GM18520 (cell line): ENCODE measurements around the gene UGT8.
A peak's percentile ranks its signal among the peaks of the same experiment; 100 is the strongest.
"Not testable (repeated sequence)": the region's sequence is repeated elsewhere in the genome, so short reads cannot be mapped to it uniquely, and the experiment has no call there.

Experiments used
- ATAC-seq: cut with Tn5 transposase; IDR thresholded peaks from one replicate; pipeline ENCODE4 v1.9.1; 2021; ENCODE audit not compliant: unreplicated experiment

UGT8 gene, protein sequence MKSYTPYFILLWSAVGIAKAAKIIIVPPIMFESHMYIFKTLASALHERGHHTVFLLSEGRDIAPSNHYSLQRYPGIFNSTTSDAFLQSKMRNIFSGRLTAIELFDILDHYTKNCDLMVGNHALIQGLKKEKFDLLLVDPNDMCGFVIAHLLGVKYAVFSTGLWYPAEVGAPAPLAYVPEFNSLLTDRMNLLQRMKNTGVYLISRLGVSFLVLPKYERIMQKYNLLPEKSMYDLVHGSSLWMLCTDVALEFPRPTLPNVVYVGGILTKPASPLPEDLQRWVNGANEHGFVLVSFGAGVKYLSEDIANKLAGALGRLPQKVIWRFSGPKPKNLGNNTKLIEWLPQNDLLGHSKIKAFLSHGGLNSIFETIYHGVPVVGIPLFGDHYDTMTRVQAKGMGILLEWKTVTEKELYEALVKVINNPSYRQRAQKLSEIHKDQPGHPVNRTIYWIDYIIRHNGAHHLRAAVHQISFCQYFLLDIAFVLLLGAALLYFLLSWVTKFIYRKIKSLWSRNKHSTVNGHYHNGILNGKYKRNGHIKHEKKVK

DNA sequence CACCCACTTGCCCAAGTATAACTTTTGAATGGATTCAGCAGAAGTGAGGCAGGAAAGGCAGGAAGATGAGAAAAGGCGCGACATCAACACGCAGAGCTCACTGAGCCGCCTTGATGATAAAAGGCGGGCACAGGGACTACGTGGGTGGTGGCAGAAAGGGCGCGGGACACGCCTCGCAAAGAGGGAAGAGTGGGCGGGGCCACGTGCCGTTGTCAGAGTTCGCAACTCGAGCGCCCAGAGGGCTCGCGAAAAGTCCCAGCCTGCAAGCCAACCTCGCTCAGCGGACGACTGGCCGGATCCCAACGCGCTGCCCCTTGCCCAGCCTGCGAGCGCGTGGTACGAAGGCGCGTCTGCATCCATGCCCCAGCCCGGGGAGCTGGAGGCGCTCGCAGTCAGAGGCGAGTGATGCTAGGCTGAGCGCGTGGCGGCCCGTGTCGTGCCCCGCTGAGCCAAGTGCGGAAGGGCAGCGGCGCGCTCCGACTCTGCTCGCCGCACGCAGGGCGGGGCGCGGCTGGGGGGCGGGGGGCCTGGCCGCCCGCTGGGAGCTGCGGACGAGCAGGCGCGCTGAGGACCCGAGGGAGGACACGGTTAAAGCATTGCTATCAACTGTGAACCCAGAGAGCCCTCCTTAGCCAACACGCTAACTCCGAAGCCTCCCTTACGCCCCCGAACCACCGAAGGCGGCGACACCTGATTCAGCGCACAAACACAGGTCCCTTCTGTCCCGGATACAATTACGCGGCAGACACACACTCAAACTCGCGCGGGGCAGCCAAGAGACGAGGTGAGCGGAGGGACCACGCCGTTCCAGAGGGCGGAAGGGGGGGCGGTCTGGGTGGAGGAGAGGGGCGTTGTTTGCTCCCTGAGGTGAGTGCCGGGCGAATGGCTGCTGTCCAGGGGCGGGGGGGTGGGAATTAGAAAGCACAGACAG is at the start of gene UGT8:
Gene UGT8, plus strand, starts transcription at position 617 of the 931 bp plus-strand sequence. CDS start 24,074 bp downstream, outside the sequence.
- ATAC-seq, result peak; percentile 66

DNA sequence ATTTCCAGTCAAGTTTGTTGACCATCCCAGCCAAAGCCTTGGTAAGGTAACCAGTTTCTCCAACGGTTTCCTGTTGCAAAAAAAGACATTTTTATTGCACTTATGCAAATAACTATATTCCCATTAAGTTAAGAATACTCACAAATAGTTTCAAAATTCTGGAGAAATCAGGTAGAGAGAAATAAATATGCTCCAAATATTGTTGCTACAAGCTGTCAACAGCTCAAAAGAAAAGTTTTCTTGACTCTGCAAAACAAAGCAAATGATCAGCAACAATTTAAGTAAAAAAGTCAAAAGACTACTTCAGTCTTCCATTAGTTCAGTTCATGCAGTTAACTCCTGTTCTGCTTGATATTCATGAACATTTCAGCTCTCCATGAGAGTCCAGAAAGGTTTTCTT is 49.0 kb upstream of the UGT8 start:
- no peak for ATAC-seq

DNA sequence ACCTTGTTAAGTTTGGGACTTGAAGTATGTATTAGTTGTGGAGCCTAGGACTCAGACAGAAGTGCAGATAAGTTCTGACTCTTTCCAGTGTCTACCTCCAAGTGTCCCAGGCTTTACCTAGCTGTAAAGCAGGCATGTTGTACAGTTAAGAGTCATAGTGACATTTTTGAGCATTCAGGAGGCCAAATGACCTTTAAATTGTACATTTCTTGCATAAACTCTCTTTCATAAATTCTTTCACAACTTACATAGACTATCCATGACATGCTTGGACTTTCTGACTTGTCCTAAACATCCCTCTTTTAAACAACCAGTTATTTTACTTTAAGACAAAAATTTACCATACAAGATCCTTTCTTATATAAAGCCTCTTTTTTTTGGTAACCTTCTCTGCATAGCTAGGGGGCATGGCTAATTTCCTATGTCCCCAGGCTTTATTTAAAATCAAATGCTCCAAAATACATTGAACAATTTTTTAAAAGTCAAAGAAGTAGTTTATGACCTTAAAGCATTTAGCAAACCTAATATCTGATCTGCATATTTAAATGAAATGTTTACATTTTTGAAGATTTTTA is 40.1 kb upstream of the UGT8 start:
- no peak for ATAC-seq

DNA sequence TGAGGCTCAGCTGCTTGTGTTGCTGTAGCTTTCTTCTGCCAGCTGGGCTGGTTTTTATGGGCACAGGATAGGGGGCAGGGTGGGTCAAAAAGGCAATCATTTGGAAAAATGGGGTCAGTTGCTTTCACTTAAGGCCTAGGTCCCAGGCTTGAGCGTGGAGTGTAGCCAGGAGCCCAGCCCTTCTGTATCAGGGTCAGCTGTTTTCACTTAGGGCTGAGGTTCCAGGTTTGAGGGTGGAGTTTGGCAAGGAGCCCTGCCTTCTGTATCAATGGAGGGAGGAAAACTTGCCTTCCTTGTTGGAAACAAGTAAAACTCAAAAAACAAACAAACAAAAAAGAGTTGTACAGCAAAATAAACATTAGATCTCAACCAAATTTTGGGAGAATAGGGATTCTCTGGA is 37.0 kb upstream of the UGT8 start:
- ATAC-seq, result no peak

DNA sequence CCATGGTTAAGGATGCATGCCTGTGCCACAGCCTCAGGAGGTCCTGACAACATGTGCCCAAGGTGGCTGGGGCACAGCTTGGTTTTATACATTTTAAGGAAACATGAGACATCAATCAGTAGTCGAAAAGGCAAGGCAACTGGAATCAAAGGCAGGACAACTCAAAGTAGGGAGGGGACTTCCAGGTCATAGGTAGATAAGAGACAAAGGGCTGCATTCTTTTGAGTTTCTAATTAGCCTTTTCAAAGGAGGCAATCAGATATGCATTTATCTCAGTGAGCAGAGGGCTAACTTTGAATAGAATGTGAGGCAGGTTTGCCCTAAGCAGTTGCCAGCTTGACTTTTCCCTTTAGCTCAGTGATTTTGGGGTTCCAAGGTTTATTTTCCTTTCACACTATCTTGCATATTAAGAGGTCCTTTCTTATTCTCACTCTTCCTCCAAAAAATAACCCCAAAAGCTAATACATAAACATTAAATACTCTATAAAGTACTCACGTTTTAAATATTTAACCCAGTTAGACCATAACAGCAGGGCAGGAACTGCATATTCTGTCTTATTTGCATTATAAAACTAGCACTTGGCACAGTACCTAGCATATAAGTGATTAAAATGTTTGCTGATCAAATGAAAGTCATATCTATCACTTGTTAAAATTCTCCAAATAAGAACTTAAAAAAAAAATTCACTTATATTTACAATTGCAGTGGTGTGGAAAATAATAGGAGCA is 36.3 kb upstream of the UGT8 start:
- ATAC-seq, result no peak

DNA sequence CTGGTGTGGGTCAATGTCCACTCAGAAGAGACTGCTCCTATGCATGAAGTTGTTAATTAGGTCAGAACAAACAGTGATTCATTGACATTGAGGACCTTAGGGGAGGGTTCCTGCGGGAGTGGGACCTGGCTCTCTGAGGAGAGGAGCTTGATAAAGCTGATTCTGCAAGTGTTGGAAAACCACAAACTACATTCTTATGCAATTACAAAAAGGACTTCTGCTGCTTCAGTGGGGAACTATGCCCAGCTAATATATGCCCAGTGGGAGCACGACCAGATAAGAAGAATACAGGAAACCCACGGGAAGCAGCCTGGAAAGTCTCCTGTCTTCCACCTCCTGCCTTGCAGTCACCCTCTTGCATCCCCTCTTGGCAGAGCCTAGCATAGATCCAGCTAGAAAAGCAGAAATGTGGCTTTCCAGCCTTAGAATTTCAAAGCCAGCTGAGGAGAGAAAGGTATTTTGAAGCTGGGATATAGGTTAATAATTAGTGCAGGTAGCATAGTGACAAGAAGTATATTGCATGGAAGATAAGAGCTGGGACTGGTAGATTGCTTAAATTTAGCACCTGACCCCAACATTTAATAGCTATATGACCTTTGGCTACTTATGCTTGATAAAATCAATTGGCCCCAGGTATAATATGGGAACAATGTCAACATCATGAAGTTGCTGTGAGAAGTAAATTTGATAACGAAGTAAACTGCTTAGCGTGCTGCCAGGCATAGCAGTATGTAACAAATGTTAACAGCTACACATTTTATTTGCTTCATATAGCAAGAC is 34.9 kb upstream of the UGT8 start:
- no peak for ATAC-seq

DNA sequence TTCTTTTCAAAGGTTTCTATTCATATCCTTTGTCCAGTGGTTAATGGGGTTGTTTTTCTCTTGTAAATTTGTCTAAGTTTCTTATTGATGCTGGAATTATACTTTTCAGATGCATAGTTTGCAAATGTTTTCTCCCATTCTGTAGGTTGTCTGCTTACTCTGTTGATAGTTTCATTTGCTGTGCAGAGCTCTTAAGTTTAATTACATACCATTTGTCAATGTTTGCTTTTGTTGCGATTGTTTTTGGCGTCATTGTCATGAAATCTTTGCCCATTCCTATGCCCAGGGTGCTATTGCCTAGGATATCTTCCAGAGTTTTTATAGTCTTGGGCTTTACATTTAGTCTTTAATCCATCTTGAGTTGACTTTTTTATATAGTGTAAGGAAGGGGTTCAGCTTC is 21.2 kb upstream of the UGT8 start:
- no peak for ATAC-seq

DNA sequence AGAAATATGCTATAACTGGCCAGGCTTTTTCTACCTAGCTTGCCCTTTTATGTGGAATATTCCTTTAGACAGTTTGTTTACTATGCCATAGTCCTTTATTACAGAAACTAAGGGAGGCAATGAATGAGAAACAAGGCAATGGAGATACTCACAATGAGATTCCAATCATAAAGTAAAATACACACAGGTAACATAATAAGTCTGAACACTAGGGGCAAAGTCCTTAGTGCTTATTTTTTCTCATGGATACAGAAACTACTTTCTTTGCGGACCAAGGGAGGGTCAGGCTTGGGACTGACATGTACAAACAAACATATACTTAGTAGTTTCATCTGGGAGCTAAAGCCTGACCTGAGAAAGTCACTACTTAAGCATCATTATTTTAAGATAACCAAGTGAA is 16.0 kb upstream of the UGT8 start:
- ATAC-seq, result no peak

DNA sequence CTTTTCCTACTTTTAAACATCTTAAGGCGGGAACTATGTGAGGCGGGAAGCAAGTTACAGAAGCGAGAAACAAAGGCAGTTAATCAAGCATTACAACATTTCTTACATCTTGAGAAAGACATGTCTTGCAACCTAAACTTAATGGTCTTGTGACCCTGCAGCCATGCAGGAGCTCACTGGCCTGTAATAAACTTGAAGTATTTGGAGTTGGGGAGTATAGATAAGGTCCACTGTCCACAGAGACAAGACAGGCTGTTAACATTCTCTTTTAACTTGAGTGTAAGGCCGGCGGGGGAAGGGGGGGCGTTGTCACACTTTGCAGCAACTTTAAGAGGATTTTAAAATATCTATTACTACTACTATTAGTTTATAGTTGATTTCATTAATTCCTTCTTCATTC is 10.3 kb upstream of the UGT8 start:
- no peak for ATAC-seq

DNA sequence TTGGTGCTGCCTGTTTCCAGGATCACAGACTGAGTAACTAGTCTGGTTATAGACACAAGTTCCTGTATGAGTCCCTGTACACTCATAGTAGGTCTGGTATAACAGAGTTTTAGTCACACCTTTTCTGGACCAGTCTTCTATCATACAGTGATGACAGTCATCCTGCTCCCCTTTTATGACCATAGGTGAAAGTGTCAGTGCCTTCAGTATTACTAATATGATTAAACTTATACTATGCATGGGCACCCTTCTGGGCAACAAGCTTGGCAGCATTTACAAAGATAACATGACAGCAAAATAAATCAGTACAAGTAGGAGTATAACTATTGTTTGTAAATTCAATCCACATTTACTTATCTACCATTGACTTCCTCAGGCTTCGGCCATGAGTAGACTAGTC is 8.2 kb upstream of the UGT8 start:
- not testable (repeated sequence) for ATAC-seq

DNA sequence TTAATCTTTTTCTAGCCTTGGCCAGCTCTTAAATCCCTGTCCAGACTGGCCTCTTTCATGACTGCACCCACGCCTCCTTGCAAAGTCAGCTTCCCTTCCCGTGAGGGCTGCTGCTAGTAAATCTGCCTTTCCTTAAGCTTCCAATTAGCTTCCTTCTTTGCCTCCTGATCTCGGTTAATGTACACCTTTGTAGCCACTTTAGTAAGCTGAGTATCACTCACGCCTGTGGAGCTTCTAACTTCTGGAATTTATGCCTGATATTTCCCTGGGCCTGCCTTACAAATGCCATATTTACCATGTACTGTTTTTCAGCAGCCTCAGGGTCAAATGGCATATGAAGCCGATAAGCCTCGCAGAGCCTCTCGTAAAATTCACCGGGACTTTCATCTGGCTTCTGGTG is 5.1 kb upstream of the UGT8 start:
- ATAC-seq, result no peak

DNA sequence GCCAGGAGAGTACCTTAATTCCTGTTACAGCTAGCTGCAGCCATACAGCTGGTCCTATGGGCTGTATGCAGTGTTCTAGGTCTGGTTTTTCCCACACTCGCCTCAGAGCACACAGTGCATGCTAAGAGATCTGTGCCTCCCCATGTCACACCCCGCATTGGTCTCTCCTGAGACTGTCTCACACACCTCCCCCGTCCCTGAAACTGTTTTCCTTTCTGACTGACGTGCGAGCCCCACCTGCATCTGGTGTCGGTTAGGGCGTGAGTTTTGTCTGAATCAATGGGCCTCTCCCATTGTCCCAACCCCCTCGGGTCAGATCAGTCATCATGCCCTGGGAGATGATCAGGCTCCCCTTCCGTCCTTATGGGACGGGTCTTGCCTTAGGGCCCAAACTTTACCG is 3.4 kb upstream of the UGT8 start:
- ATAC-seq, result no peak

DNA sequence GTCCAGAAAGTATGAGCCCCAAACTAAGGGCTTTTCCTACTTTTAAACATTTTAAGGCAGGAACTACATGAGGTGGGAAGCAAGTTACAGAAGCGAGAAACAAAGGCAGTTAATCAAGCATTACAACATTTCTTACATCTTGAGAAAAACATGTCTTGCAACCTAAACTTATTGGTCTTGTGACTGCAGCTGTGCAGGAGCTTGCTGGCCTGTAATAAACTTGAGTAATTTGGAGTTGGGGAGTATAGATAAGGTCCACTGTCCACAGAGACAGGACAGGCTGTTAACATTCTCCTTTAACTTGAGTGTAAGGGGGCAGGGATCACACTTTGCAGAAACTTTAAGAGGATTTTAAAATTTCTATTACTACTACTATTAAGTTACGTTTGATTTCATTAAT is 2.7 kb upstream of the UGT8 start:
- ATAC-seq, result no peak

DNA sequence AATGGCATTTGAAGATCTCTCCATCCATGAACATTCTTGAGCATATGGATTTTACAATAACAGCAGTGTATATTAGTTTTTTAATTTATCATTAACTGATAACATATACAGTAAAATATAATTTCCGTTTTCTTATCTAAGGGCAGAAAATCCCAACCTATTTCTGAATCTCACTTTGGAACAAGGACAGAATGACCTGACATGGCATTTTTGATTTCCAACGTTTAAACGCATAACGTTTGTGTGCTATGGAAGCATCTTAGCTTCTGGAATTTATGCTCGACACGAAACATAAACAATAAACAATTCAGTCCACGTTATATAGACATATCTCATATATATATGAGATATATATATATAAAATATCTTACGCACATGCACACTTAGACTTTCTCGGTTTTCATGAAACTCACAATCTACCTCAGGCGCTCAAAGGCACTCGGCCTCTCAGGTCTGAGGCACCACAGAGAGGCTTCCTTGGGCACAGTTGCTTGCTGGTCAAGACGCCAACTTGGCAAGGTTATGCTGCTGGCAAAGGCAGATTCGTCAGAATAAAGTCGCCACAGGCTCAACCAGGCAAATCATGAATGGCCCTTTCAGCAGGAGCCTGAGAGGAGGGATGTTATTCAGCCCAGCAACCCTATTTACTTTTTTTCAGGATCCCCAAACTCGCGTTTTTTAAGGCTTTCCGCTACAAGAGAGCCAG is 1.0 kb upstream of the UGT8 start:
- no peak for ATAC-seq

DNA sequence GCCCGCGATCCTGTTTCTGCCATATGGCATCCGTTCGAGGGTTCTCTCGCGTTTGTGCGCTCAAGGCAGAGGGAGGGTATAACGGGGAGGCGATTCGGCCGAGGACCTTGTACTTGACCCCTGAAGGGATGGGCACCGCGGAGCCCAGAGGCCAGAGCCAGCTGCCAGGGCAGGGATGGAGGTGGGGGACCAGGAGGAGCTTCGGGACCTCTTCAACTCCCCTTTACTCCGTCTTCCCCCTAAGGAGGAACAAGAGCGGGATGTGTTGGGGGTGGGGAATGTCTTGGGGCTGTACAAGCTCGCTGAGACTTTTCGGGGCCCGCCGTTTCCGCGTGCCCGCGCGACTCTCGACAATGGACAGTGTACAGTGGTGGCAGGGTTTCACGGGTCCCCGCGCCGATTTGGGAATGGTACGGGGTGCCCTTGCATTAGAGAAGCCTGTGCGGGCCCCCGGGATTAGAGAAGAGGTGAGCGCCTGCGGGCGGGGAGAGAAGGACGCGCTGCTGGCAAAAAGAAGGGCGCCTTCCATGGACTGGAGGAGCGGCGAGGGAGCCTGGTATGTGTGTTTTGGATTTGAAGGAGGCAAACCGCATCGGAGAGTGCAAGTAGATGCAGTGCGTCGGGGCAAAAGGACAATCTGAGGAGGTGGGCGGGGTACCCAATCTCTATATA is 760 bp downstream of the UGT8 start:
- ATAC-seq, result no peak

DNA sequence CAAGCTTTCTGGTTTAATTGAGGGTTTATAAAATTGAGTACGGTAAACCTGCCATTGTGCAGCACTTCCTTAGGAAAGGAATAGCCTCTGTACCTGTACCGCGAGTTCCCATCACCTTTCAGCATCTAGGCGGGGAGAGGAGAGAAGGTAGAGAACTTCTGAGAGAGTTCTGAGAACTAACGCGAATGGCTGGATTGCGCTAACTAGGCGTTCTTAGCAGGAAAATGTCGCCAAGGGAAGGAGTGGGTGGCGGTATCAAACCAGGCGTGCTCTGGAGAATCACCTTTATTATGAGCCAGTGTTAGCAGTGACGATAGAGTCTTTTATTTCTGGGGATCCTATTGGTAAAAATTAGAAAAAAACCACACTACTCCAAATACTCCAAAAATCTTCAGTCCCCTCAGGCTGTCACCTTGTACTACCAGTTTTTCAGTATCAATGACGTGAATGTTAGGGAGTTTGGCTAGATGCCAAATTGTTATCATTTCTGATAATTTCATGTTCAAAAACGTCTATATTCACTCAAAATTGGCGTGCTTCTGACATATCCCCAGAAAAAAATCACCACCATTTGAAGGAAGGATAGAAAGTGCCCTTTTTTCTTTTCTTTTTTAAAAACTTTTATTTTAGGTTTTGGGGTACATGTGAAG is 1.4 kb downstream of the UGT8 start:
- no peak for ATAC-seq

DNA sequence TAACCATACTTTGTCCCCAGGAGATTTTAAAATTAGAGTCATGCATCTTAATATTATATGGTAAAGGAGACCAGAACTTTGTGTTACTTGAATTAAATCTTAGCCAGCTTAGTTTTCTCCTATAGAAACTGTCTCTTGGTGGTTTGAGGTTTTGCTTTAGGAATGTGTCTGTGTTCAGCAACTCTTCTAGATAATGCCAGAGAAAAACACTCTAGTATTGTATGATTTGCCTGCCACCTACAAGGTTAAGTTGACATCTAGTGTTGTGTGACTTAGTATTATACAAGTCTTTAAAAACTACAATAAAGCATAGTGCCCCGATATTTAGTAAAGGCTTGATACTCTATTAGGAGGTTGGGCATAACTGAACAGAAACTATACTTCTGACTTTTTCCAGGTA is 2.1 kb downstream of the UGT8 start:
- no peak for ATAC-seq

DNA sequence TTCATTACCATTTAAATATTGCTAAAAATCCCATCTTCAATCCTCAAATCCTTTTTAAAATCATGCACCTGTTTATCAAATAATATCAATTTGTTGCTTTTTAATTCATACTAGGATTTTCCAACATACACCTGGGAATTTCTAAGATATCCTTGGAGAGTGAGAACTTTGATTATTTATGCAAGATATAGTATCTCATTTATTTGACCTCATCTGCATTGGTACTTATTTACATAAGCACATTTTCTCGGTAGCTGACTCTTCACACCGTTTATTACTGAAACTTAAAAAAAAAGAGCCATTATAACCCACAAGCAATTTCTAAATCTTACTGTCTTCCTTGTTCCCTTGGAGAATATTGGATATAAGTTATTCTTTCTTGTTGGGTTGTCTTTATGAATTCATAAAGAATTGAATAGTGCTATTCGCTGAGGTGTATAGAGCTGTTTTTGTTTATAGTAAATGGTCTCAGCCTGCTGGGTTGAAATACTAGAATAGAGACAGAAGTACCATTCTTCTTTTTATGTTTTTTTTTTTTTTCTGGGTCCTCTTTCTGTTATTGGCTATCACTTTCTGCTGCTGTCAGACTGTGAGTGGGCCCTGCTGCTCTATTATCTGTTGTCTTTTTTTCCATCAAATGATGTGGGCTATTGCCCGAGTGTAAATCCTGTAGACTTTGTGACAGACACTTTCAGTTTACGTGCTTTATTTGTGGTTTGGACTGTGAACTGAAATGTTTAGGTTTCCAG is 2.9 kb downstream of the UGT8 start:
- ATAC-seq, result no peak
